Measurements from ENCODE around the gene CCDC188. TPM values are rescaled to one million over a fixed set of nuclear protein-coding genes. Genes with fewer than 3 reads are reported as not detected.
"Not testable (repeated sequence)": the region's sequence is repeated elsewhere in the genome, so short reads cannot be mapped to it uniquely, and the experiment has no call there.

The CCDC188 gene
- total RNA-seq, 1 experiment from 2014 or later, result not detected

GRCh38 chr22:20173246-20173645 lies 22.4 kb upstream of the CCDC188 start:
- in situ Hi-C loops (cut with HindIII; ENCODE audit: low sequenced_read_pairs), result no loop called here
- no peak for DNase-seq (ENCODE audit: low spot score)

GRCh38 chr22:20172141-20172613 lies 21.3 kb upstream of the CCDC188 start:
- DNase-seq (ENCODE audit: low spot score), result no peak
- in situ Hi-C loops (cut with HindIII; ENCODE audit: low sequenced_read_pairs), result no loop called here

- no peak for DNase-seq (ENCODE audit: low spot score)
- in situ Hi-C loops (cut with HindIII; ENCODE audit: low sequenced_read_pairs), result no loop called here
Measured at GRCh38 chr22:20171288-20172140, 20.7 kb upstream of the CCDC188 start.

GRCh38 chr22:20170170-20170569 lies 19.3 kb upstream of the CCDC188 start:
- no peak for DNase-seq (ENCODE audit: low spot score)
- in situ Hi-C loops (cut with HindIII; ENCODE audit: low sequenced_read_pairs), result no loop called here

GRCh38 chr22:20169253-20169822 lies 18.5 kb upstream of the CCDC188 start:
- in situ Hi-C loops (cut with HindIII; ENCODE audit: low sequenced_read_pairs), result no loop called here
- no peak for DNase-seq (ENCODE audit: low spot score)

- DNase-seq (ENCODE audit: low spot score), result no peak
- in situ Hi-C loops (cut with HindIII; ENCODE audit: low sequenced_read_pairs), result no loop called here
Measured at GRCh38 chr22:20167643-20168322, 16.9 kb upstream of the CCDC188 start.

GRCh38 chr22:20166703-20167102 lies 15.8 kb upstream of the CCDC188 start:
- in situ Hi-C loops (cut with HindIII; ENCODE audit: low sequenced_read_pairs), result no loop called here
- DNase-seq (ENCODE audit: low spot score), result no peak

GRCh38 chr22:20165913-20166312 lies 15.1 kb upstream of the CCDC188 start:
- no peak for DNase-seq (ENCODE audit: low spot score)
- in situ Hi-C loops (cut with HindIII; ENCODE audit: low sequenced_read_pairs), result no loop called here

GRCh38 chr22:20165421-20165820 lies 14.6 kb upstream of the CCDC188 start:
- no peak for DNase-seq (ENCODE audit: low spot score)
- in situ Hi-C loops (cut with HindIII; ENCODE audit: low sequenced_read_pairs), result no loop called here

GRCh38 chr22:20164863-20165262 lies 14.0 kb upstream of the CCDC188 start:
- DNase-seq (ENCODE audit: low spot score), result no peak
- in situ Hi-C loops (cut with HindIII; ENCODE audit: low sequenced_read_pairs), result no loop called here

- in situ Hi-C loops (cut with HindIII; ENCODE audit: low sequenced_read_pairs), result no loop called here
- no peak for DNase-seq (ENCODE audit: low spot score)
Measured at GRCh38 chr22:20160041-20160440, 9.2 kb upstream of the CCDC188 start.

- in situ Hi-C loops (cut with HindIII; ENCODE audit: low sequenced_read_pairs), result not testable (repeated sequence)
Measured at GRCh38 chr22:20159531-20159930, 8.7 kb upstream of the CCDC188 start.

GRCh38 chr22:20159076-20159475 lies 8.2 kb upstream of the CCDC188 start:
- in situ Hi-C loops (cut with HindIII; ENCODE audit: low sequenced_read_pairs), result no loop called here
- DNase-seq (ENCODE audit: low spot score), result peak; percentile 38

More at GRCh38 chr22:20159531-20159930, 8.7 kb upstream of the CCDC188 start:
- peak; percentile 43 for DNase-seq (ENCODE audit: low spot score)

GRCh38 chr22:20158391-20159036 lies 7.7 kb upstream of the CCDC188 start:
- no peak for DNase-seq (ENCODE audit: low spot score)
- in situ Hi-C loops (cut with HindIII; ENCODE audit: low sequenced_read_pairs), result no loop called here

- DNase-seq (ENCODE audit: low spot score), result no peak
- in situ Hi-C loops (cut with HindIII; ENCODE audit: low sequenced_read_pairs), result no loop called here
Measured at GRCh38 chr22:20157430-20158183, 6.8 kb upstream of the CCDC188 start.

GRCh38 chr22:20156611-20157429 lies 6.0 kb upstream of the CCDC188 start:
- in situ Hi-C loops (cut with HindIII; ENCODE audit: low sequenced_read_pairs), result no loop called here
- DNase-seq (ENCODE audit: low spot score), result peak; percentile 92

- no peak for DNase-seq (ENCODE audit: low spot score)
- in situ Hi-C loops (cut with HindIII; ENCODE audit: low sequenced_read_pairs), result no loop called here
Measured at GRCh38 chr22:20156042-20156389, 5.2 kb upstream of the CCDC188 start.

- peak; percentile 89 for DNase-seq (ENCODE audit: low spot score)
- in situ Hi-C loops (cut with HindIII; ENCODE audit: low sequenced_read_pairs), result no loop called here
Measured at GRCh38 chr22:20155330-20156041, 4.6 kb upstream of the CCDC188 start.

Measured in G401 (cell line).